Ovary (tissue), 3 donors: Measurements from ENCODE around the gene SLC16A9.

ENCODE experiments used
- CTCF ChIP-seq, 3 donors: fragments of 450-650 bp in 2 of 3; fragments of 200-600 bp in 1 of 3; IDR thresholded peaks; one replicate each; pipeline versions ENCODE4 v1.5.1 to v1.8.0; 2016 to 2022; ENCODE audit warnings: antibody characterized with exemption in 3 of 3, mild to moderate bottlenecking in 1 of 3
- EP300 ChIP-seq: sonication (generic); formaldehyde crosslinking; IDR thresholded peaks from one replicate; pipeline ENCODE4 v1.6.1; 2017; ENCODE audit warnings: antibody characterized with exemption
- POLR2A ChIP-seq: fragments of 450-650 bp; IDR thresholded peaks from one replicate; pipeline ENCODE4 v1.6.1; 2017; ENCODE audit warnings: antibody characterized with exemption, mild to moderate bottlenecking, moderate library complexity
- donor health status: DM: no; HTN: no; CAD: no.

- TF ChIP-seq POLR2A: no peak
- TF ChIP-seq CTCF (IDR thresholded peaks at IDR 0.05): no peak
- TF ChIP-seq EP300: no peak
These were observed 25.6 kb downstream of the SLC16A9 start for GRCh38 chr10:59684006-59684405.
